OCI-LY1 (cell line): ENCODE data around the gene NDUFS5.

ENCODE experiments used
- H2AFZ ChIP-seq: fragments of 200-600 bp; sonication (generic), shearing (Covaris generic); 2 replicates; pipeline ENCODE4 v1.6.0; 2014; ENCODE audit warnings: antibody characterized with exemption, mild to moderate bottlenecking, low read length
- H3F3A ChIP-seq: fragments of 200-600 bp; sonication (generic), shearing (Covaris generic); 2 replicates; pipeline ENCODE4 v1.6.0; 2014; ENCODE audit warnings: mild to moderate bottlenecking, antibody characterized with exemption, low read length, moderate library complexity; ENCODE audit not compliant: insufficient read depth
- H3K27ac ChIP-seq: fragments of 200-600 bp; sonication (generic); 2 replicates; pipeline ENCODE4 v1.5.1; 2014; ENCODE audit warnings: low read length, mixed run types, mild to moderate bottlenecking, low read depth; ENCODE audit not compliant: poor library complexity, severe bottlenecking
- H3K27me3 ChIP-seq: fragments of 200-600 bp; sonication (generic); 2 replicates; pipeline ENCODE4 v1.6.0; 2014; ENCODE audit warnings: antibody characterized with exemption, mild to moderate bottlenecking, low read length, moderate library complexity; ENCODE audit not compliant: insufficient read depth
- H3K36me3 ChIP-seq: fragments of 200-600 bp; sonication (generic); 2 replicates; pipeline ENCODE4 v1.6.1; 2014; ENCODE audit warnings: mild to moderate bottlenecking, antibody characterized with exemption, low read length, moderate library complexity, mixed read lengths; ENCODE audit not compliant: insufficient read depth
- H3K4me1 ChIP-seq: fragments of 200-600 bp; sonication (generic); 2 replicates; pipeline ENCODE4 v1.5.1; 2014; ENCODE audit warnings: mild to moderate bottlenecking, low read length, moderate library complexity; ENCODE audit not compliant: insufficient read depth, severe bottlenecking
- H3K4me2 ChIP-seq: fragments of 200-600 bp; sonication (generic), shearing (Covaris generic); 2 replicates; pipeline ENCODE4 v1.6.1; 2014; ENCODE audit warnings: low read length
- H3K4me3 ChIP-seq: fragments of 200-600 bp; sonication (generic); 2 replicates; pipeline ENCODE4 v1.5.1; 2014; ENCODE audit warnings: low read length, low read depth, mild to moderate bottlenecking, mixed read lengths; ENCODE audit not compliant: poor library complexity, severe bottlenecking
- H3K79me2 ChIP-seq: fragments of 200-600 bp; shearing (Covaris generic); 2 replicates; pipeline ENCODE4 v1.6.1; 2016; ENCODE audit warnings: mixed run types, low read length, mixed read lengths; ENCODE audit not compliant: insufficient read depth
- H3K9ac ChIP-seq: fragments of 200-600 bp; sonication (generic), shearing (Covaris generic); 2 replicates; pipeline ENCODE4 v1.6.1; 2014; ENCODE audit warnings: mild to moderate bottlenecking, low read length, mixed read lengths
- H3K9me2 ChIP-seq: fragments of 200-600 bp; sonication (generic), shearing (Covaris generic); 2 replicates; pipeline ENCODE4 v1.6.1; 2014; ENCODE audit warnings: low read depth, mild to moderate bottlenecking, low read length, mixed read lengths
- H3K9me3 ChIP-seq: fragments of 200-600 bp; shearing (Covaris generic); 2 replicates; pipeline ENCODE4 v1.6.1; 2014; ENCODE audit warnings: low read length, mixed read lengths
- H4K20me1 ChIP-seq: fragments of 200-600 bp; sonication (generic), shearing (Covaris generic); 2 replicates; pipeline ENCODE4 v1.6.0; 2016; ENCODE audit warnings: mild to moderate bottlenecking, low read length; ENCODE audit not compliant: insufficient read depth
- EZH2 ChIP-seq: fragments of 200-600 bp; sonication (generic), shearing (Covaris generic); IDR thresholded peaks from 2 replicates; pipeline ENCODE4 v1.8.0; 2017; ENCODE audit warnings: borderline replicate concordance, mixed run types, mild to moderate bottlenecking, antibody characterized with exemption, low read length, moderate library complexity, mixed read lengths
- TF ChIP-seq, protein P1 (sequence below): fragments of 200-600 bp; sonication (generic), shearing (Covaris generic); IDR thresholded peaks from 2 replicates; pipeline ENCODE4 v1.5.1; 2017; ENCODE audit warnings: mild to moderate bottlenecking, antibody characterized with exemption, low read length, moderate library complexity, mixed read lengths

The NDUFS5 gene

DNA sequence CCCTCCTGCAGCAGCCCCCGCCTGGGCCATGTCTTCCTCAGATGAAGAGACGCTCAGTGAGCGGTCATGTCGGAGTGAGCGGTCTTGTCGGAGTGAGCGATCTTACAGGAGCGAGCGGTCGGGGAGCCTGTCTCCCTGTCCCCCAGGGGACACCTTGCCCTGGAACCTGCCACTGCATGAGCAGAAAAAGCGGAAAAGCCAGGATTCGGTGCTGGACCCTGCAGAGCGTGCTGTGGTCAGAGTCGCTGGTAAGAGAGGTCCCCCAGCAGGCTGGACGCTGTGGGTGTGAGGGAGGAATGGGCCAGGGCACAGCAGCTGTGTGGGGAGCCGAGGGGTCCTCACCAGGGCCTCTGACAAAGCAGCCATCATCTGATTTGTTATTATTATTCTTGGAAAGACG is 58.0 kb downstream of the NDUFS5 start:
- TF ChIP-seq, protein P1, sequence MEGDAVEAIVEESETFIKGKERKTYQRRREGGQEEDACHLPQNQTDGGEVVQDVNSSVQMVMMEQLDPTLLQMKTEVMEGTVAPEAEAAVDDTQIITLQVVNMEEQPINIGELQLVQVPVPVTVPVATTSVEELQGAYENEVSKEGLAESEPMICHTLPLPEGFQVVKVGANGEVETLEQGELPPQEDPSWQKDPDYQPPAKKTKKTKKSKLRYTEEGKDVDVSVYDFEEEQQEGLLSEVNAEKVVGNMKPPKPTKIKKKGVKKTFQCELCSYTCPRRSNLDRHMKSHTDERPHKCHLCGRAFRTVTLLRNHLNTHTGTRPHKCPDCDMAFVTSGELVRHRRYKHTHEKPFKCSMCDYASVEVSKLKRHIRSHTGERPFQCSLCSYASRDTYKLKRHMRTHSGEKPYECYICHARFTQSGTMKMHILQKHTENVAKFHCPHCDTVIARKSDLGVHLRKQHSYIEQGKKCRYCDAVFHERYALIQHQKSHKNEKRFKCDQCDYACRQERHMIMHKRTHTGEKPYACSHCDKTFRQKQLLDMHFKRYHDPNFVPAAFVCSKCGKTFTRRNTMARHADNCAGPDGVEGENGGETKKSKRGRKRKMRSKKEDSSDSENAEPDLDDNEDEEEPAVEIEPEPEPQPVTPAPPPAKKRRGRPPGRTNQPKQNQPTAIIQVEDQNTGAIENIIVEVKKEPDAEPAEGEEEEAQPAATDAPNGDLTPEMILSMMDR = no peak
- no peak for TF ChIP-seq EZH2
- Histone ChIP-seq H3K9ac (no peak overlapping the region), H2AFZ (no peak overlapping the region), H3K27ac (no peak overlapping the region), H4K20me1 (no peaks in the 10 kb centered on the region), H3K4me1 (no peaks in the 10 kb centered on the region), H3K9me2 (no peaks in the 10 kb centered on the region), H3K4me3 (no peak overlapping the region), H3F3A (no peaks in the 10 kb centered on the region), H3K4me2 (no peak overlapping the region), H3K36me3 (no peaks in the 10 kb centered on the region), H3K79me2 (no peaks in the 10 kb centered on the region), H3K27me3 (peaks cover 6% of the 10 kb centered on the region; the same call in 1 of the 2 replicates), H3K9me3 (no peaks in the 10 kb centered on the region)
